Gastrocnemius medialis (tissue), 4 donors: Measurements from ENCODE around the gene STYX. TPM values are rescaled to one million over a fixed set of nuclear protein-coding genes. Genes with fewer than 3 reads are reported as not detected.

ENCODE experiments used
- ATAC-seq, 2 donors: fragments of 150-250 bp; one replicate each; pipeline ENCODE4 v1.9.1; 2016
- DNase-seq, 2 donors: peaks; one replicate each; pipeline ENCODE4 v3.0.0-alpha.2; 2019
- H3K27ac ChIP-seq, 4 donors: fragments of 200-600 bp; sonication (generic); 1 replicate in 1 of 4; 2 replicates in 3 of 4; pipeline ENCODE4 v1.5.1; 2016 to 2018; ENCODE audit warnings: mild to moderate bottlenecking in 2 of 4, moderate library complexity in 1 of 4
- H3K27me3 ChIP-seq, 3 donors: fragments of 200-600 bp; sonication (generic) in 2 of 3; 1 replicate in 1 of 3; 2 replicates in 2 of 3; pipeline versions ENCODE4 v1.5.1 to v1.6.0; 2016 to 2019; ENCODE audit warnings: mild to moderate bottlenecking in 1 of 3, moderate library complexity in 1 of 3
- H3K36me3 ChIP-seq, 2 donors: fragments of 200-600 bp; sonication (generic) in 1 of 2; one replicate each; pipeline ENCODE4 v1.5.1; 2017 to 2018
- H3K4me1 ChIP-seq, 2 donors: fragments of 200-600 bp; sonication (generic) in 1 of 2; one replicate each; pipeline ENCODE4 v1.5.1; 2016 to 2017; ENCODE audit warnings: mild to moderate bottlenecking in 2 of 2
- H3K4me3 ChIP-seq, 4 donors: fragments of 200-600 bp; sonication (generic) in 3 of 4; 1 replicate in 1 of 4; 2 replicates in 3 of 4; pipeline ENCODE4 v1.5.1; 2016 to 2019; ENCODE audit warnings: mild to moderate bottlenecking in 2 of 4
- H3K9me3 ChIP-seq, 3 donors: fragments of 200-600 bp; sonication (generic) in 2 of 3; 1 replicate in 1 of 3; 2 replicates in 2 of 3; pipeline ENCODE4 v1.5.1; 2016 to 2019
- CTCF ChIP-seq, 5 experiments: fragments of 450-650 bp in 3 of 5; fragments of 200-600 bp in 2 of 5; sonication (generic) in 2 of 5; IDR thresholded peaks in 4 of 5; conservative IDR thresholded peaks in 1 of 5; 1 replicate in 4 of 5; 2 replicates in 1 of 5; pipeline ENCODE4 v1.5.1; 2016 to 2019; ENCODE audit warnings: antibody characterized with exemption in 5 of 5, mild to moderate bottlenecking in 3 of 5, moderate library complexity in 3 of 5
- POLR2A ChIP-seq, 2 donors: fragments of 450-650 bp; IDR thresholded peaks; one replicate each; pipeline ENCODE4 v1.6.1; 2017; ENCODE audit warnings: antibody characterized with exemption in 2 of 2, mild to moderate bottlenecking in 2 of 2, moderate library complexity in 2 of 2
- in situ Hi-C, 4 donors: fragments of 200-750 bp; cut with MboI; loops; one replicate each; pipeline versions ENCODE4 v1.15.0 to v1.8.0; 2017; ENCODE audit warnings: low sequenced_read_pairs in 4 of 4
- intact Hi-C: fragments of 100-400 bp; cut with DNase I; formaldehyde crosslinking; loops from one replicate; pipeline ENCODE4 v1.15.1; 2023; ENCODE audit warnings: low total_unique reads
- total RNA-seq, 4 donors: library from RNA; depleted of rRNA; stranded (reverse); fragments of >200 nt; gene quantifications; one replicate each; pipeline versions ENCODE4 v1.1.0 to v1.2.3, GENCODE V29; 2016

The STYX gene
- total RNA-seq, 4 donors from 2014 or later, result 17.1 to 30.7 (median 20.3) TPM

GRCh38 chr14:52738409-52738808 is 8.4 kb downstream of the STYX start:
- in situ Hi-C loops (loop anchor here in 1 of 4 donors (10.0 kb wide), 1 partner anchor 46 kb away; no protein-coding TSS in a partner anchor), intact Hi-C loops (no loop called here)
- DNase-seq (no peak), ATAC-seq (no peak)
- peaks cover 9 to 11% of the 10 kb centered on the region in 2 donors for H3K4me1 ChIP-seq
- H3K9me3 ChIP-seq, result no peaks in the 10 kb centered on the region
- H3K36me3 ChIP-seq, result peaks cover 0 to 13% of the 10 kb centered on the region in 2 donors
- no peak for TF ChIP-seq CTCF (IDR thresholded peaks at IDR 0.05 in 4 of 5, conservative IDR thresholded peaks at IDR 0.05 in 1 of 5)
- no peak for TF ChIP-seq POLR2A (IDR thresholded peaks at IDR 0.05)
- H3K27ac ChIP-seq, result no peak overlapping the region
- no peaks in the 10 kb centered on the region for H3K27me3 ChIP-seq
- H3K4me3 ChIP-seq, result no peak overlapping the region

- ATAC-seq, result no peak
- H3K9me3 ChIP-seq, result no peaks in the 10 kb centered on the region
- no peak overlapping the region for H3K4me3 ChIP-seq
- TF ChIP-seq CTCF (IDR thresholded peaks at IDR 0.05 in 4 of 5, conservative IDR thresholded peaks at IDR 0.05 in 1 of 5) (no peak), POLR2A (IDR thresholded peaks at IDR 0.05) (no peak)
- H3K36me3 ChIP-seq, result peaks cover 0 to 6% of the 10 kb centered on the region in 2 donors
- intact Hi-C loops (no loop called here), in situ Hi-C loops (no loop called here)
- no peak overlapping the region for H3K27ac ChIP-seq
- H3K27me3 ChIP-seq, result no peaks in the 10 kb centered on the region
- H3K4me1 ChIP-seq, result peaks cover 9 to 11% of the 10 kb centered on the region in 2 donors
- no peak for DNase-seq
Measured at GRCh38 chr14:52740751-52741150, 10.8 kb downstream of the STYX start.

GRCh38 chr14:52741865-52742264 is 11.9 kb downstream of the STYX start:
- no peaks in the 10 kb centered on the region for H3K9me3 ChIP-seq
- in situ Hi-C loops, result no loop called here
- peaks cover 0 to 9% of the 10 kb centered on the region in 2 donors for H3K36me3 ChIP-seq
- no peak for TF ChIP-seq POLR2A (IDR thresholded peaks at IDR 0.05)
- no peak for TF ChIP-seq CTCF (IDR thresholded peaks at IDR 0.05 in 4 of 5, conservative IDR thresholded peaks at IDR 0.05 in 1 of 5)
- peak overlapping the region in 3 of 4 donors; percentile 0 to 51 (median 51) for H3K27ac ChIP-seq
- no peaks in the 10 kb centered on the region for H3K27me3 ChIP-seq
- H3K4me1 ChIP-seq, result peaks cover 5 to 9% of the 10 kb centered on the region in 2 donors
- no peak for ATAC-seq
- intact Hi-C loops, result no loop called here
- no peak overlapping the region for H3K4me3 ChIP-seq
- DNase-seq, result no peak

- intact Hi-C loops, result no loop called here
- peaks cover 0 to 63% of the 10 kb centered on the region in 2 donors for H3K36me3 ChIP-seq
Measured at GRCh38 chr14:52748647-52749292, 18.8 kb downstream of the STYX start.

More at GRCh38 chr14:52748647-52749292, 18.8 kb downstream of the STYX start:
- Histone ChIP-seq H3K4me3 (no peak overlapping the region), H3K27ac (no peak overlapping the region), H3K9me3 (no peaks in the 10 kb centered on the region), H3K27me3 (no peaks in the 10 kb centered on the region), H3K4me1 (no peaks in the 10 kb centered on the region)
- no peak for TF ChIP-seq CTCF (IDR thresholded peaks at IDR 0.05 in 4 of 5, conservative IDR thresholded peaks at IDR 0.05 in 1 of 5)
- TF ChIP-seq POLR2A (IDR thresholded peaks at IDR 0.05), result no peak
- DNase-seq (no peak), ATAC-seq (no peak)
- in situ Hi-C loops, result no loop called here
